IMR-90 (cell line): Measurements from ENCODE around the gene R3HDM2. TPM values are rescaled to one million over a fixed set of nuclear protein-coding genes. Genes with fewer than 3 reads are reported as not detected.

Experiments
- ATAC-seq: fragments of 200-7000 bp; cut with Tn5 transposase; 2 replicates; pipeline ENCODE4 v1.9.1; 2020; ENCODE audit warnings: low read depth, mild to moderate bottlenecking, moderate library complexity
- BruUV-seq: library from RNA; stranded (reverse); fragments of 400-500 nt; replicated peaks from 2 replicates; lab custom pipeline; 2021; lab: Mats Ljungman, UMichigan
- CTCF ChIA-PET: fragments of 300-600 bp; formaldehyde crosslinking; extraction: SDS; loops from one replicate; lab custom pipeline; 2021; ENCODE audit warnings: antibody characterized with exemption; lab: Yijun Ruan, JAX
- POLR2A ChIA-PET: fragments of 300-600 bp; sonication (Branson Sonifier 250); formaldehyde crosslinking; loops from one replicate; lab custom pipeline; 2022; ENCODE audit warnings: antibody characterized with exemption; ENCODE audit not compliant: unreplicated experiment; lab: Charles Lee
- DNase-seq: peaks from one replicate; pipeline ENCODE4 v3.0.0; 2013
- H2AFZ ChIP-seq: replicated peaks from 2 replicates; pipeline ENCODE3; 2013; ENCODE audit warnings: low read length, mild to moderate bottlenecking; ENCODE audit not compliant: poor library complexity
- H2AK5ac ChIP-seq: 2 replicates; pipeline ENCODE4 v1.6.1; 2013; ENCODE audit warnings: low read depth, low read length, inconsistent platforms
- H2AK9ac ChIP-seq: replicated peaks from 2 replicates; pipeline ENCODE3; 2013; ENCODE audit warnings: mild to moderate bottlenecking, low read depth, low read length, moderate library complexity; ENCODE audit not compliant: poor library complexity
- H2BK120ac ChIP-seq: 2 replicates; pipeline ENCODE4 v1.6.1; 2013; ENCODE audit warnings: low read depth, low read length, inconsistent platforms
- H2BK15ac ChIP-seq: 3 replicates; pipeline ENCODE4 v1.6.1; 2013; ENCODE audit warnings: low read depth, low read length, inconsistent platforms
- H2BK20ac ChIP-seq: 2 replicates; pipeline ENCODE4 v1.6.1; 2013; ENCODE audit warnings: low read depth, mild to moderate bottlenecking, inconsistent platforms, low read length, moderate library complexity
- H2BK5ac ChIP-seq: 2 replicates; pipeline ENCODE4 v1.6.1; 2013; ENCODE audit warnings: mild to moderate bottlenecking, low read depth, low read length, inconsistent platforms; ENCODE audit not compliant: poor library complexity, severe bottlenecking
- H3K14ac ChIP-seq: replicated peaks from 2 replicates; pipeline ENCODE4 v1.6.1; 2013; ENCODE audit warnings: low read depth, low read length, inconsistent platforms
- H3K18ac ChIP-seq: 2 replicates; pipeline ENCODE4 v1.6.1; 2013; ENCODE audit warnings: low read depth, low read length, control low read depth
- H3K23ac ChIP-seq: 2 replicates; pipeline ENCODE4 v1.6.1; 2013; ENCODE audit warnings: low read depth, low read length, inconsistent platforms
- H3K27ac ChIP-seq: 2 replicates; pipeline ENCODE4 v1.5.1; 2013; ENCODE audit warnings: mild to moderate bottlenecking, control low read depth, low read length; ENCODE audit not compliant: insufficient read depth
- H3K27me3 ChIP-seq: 2 replicates; pipeline ENCODE4 v1.6.1; 2013; ENCODE audit warnings: low read length; ENCODE audit not compliant: control insufficient read depth, insufficient read depth
- H3K36me3 ChIP-seq: 2 replicates; pipeline ENCODE4 v1.6.1; 2013; ENCODE audit warnings: low read length, mixed read lengths; ENCODE audit not compliant: control insufficient read depth, insufficient read depth
- H3K4ac ChIP-seq: 2 replicates; pipeline ENCODE4 v1.6.1; 2013; ENCODE audit warnings: low read depth, low read length, inconsistent platforms
- H3K4me1 ChIP-seq: 2 replicates; pipeline ENCODE4 v1.6.1; 2013; ENCODE audit warnings: low read length, mixed read lengths; ENCODE audit not compliant: control insufficient read depth, insufficient read depth
- H3K4me2 ChIP-seq: 2 replicates; pipeline ENCODE4 v1.6.1; 2013; ENCODE audit warnings: low read depth, mild to moderate bottlenecking, control low read depth, low read length, moderate library complexity
- H3K4me3 ChIP-seq: 2 replicates; pipeline ENCODE4 v1.5.1; 2013; ENCODE audit warnings: low read depth, mild to moderate bottlenecking, control low read depth, low read length, moderate library complexity; ENCODE audit not compliant: insufficient read depth
- H3K56ac ChIP-seq: 2 replicates; pipeline ENCODE4 v1.6.1; 2013; ENCODE audit warnings: low read length, inconsistent platforms; ENCODE audit not compliant: insufficient read depth; ENCODE audit errors: extremely low read depth
- H3K79me1 ChIP-seq, 2 experiments: 2 replicates each; pipeline ENCODE4 v1.6.1; 2013; ENCODE audit warnings: low read length in 2 of 2, inconsistent platforms in 1 of 2, low read depth in 1 of 2
- H3K9ac ChIP-seq: 2 replicates; pipeline ENCODE4 v1.6.1; 2013; ENCODE audit warnings: low read depth, low read length, control low read depth
- H3K9me1 ChIP-seq: 2 replicates; pipeline ENCODE4 v1.6.1; 2013; ENCODE audit warnings: low read length, inconsistent platforms; ENCODE audit not compliant: insufficient read depth
- H3K9me3 ChIP-seq: 2 replicates; pipeline ENCODE4 v1.6.1; 2013; ENCODE audit warnings: low read length; ENCODE audit not compliant: control insufficient read depth, insufficient read depth
- H4K20me1 ChIP-seq: 2 replicates; pipeline ENCODE4 v1.6.1; 2013; ENCODE audit warnings: low read length, inconsistent platforms; ENCODE audit not compliant: insufficient read depth
- H4K5ac ChIP-seq: 2 replicates; pipeline ENCODE4 v1.6.1; 2013; ENCODE audit warnings: mild to moderate bottlenecking, low read depth, low read length, control low read depth
- H4K8ac ChIP-seq, 2 experiments: 2 replicates each; pipeline ENCODE4 v1.6.1; 2013; ENCODE audit warnings: low read depth in 2 of 2, low read length in 2 of 2, control low read depth in 1 of 2, inconsistent platforms in 1 of 2
- H4K91ac ChIP-seq: 2 replicates; pipeline ENCODE4 v1.6.1; 2013; ENCODE audit warnings: low read depth, low read length, inconsistent platforms; ENCODE audit not compliant: insufficient read depth
- BHLHE40 ChIP-seq: fragments of 150-350 bp; IDR thresholded peaks from 2 replicates; pipeline ENCODE4 v1.6.1; 2016; ENCODE audit warnings: mild to moderate bottlenecking, low read depth, low read length
- CEBPB ChIP-seq: IDR thresholded peaks from 2 replicates; pipeline ENCODE4 v1.6.1; 2012; ENCODE audit warnings: low read depth, low read length, improper control_type of control experiment
- CHD1 ChIP-seq: IDR thresholded peaks from 2 replicates; pipeline ENCODE4 v1.6.1; 2012; ENCODE audit warnings: low read depth, low read length, improper control_type of control experiment
- FOS ChIP-seq: fragments of 150-350 bp; IDR thresholded peaks from 2 replicates; pipeline ENCODE4 v1.6.1; 2016; ENCODE audit warnings: low read depth, low read length
- MAFK ChIP-seq: IDR thresholded peaks from 2 replicates; pipeline ENCODE4 v1.6.1; 2012; ENCODE audit warnings: low read depth, low read length, improper control_type of control experiment
- MAZ ChIP-seq: IDR thresholded peaks from 2 replicates; pipeline ENCODE4 v1.6.1; 2012; ENCODE audit warnings: low read depth, mild to moderate bottlenecking, low read length, improper control_type of control experiment, moderate library complexity, borderline replicate concordance
- MXI1 ChIP-seq: IDR thresholded peaks from 2 replicates; pipeline ENCODE4 v1.6.1; 2012; ENCODE audit warnings: low read depth, mild to moderate bottlenecking, low read length, moderate library complexity, borderline replicate concordance
- NFE2L2 ChIP-seq: fragments of 150-350 bp; IDR thresholded peaks from 2 replicates; pipeline ENCODE4 v1.6.1; 2016; ENCODE audit warnings: low read depth, mild to moderate bottlenecking, low read length
- POLR2A ChIP-seq: IDR thresholded peaks from 2 replicates; pipeline ENCODE4 v1.6.1; 2012; ENCODE audit warnings: mild to moderate bottlenecking, low read depth, low read length
- RAD21 ChIP-seq: IDR thresholded peaks from 2 replicates; pipeline ENCODE4 v1.6.1; 2012; ENCODE audit warnings: low read length, improper control_type of control experiment
- RCOR1 ChIP-seq: IDR thresholded peaks from 2 replicates; pipeline ENCODE4 v1.6.1; 2012; ENCODE audit warnings: mild to moderate bottlenecking, low read length, improper control_type of control experiment; ENCODE audit not compliant: insufficient replicate concordance
- RFX5 ChIP-seq: IDR thresholded peaks from 2 replicates; pipeline ENCODE4 v1.8.0; 2012; ENCODE audit warnings: low read depth, mild to moderate bottlenecking, low read length, moderate library complexity
- SMC3 ChIP-seq: fragments of 150-350 bp; IDR thresholded peaks from 2 replicates; pipeline ENCODE4 v1.6.1; 2016; ENCODE audit warnings: low read depth, mild to moderate bottlenecking, antibody characterized with exemption, low read length, moderate library complexity
- WGBS, 2 experiments: methylation state at CpG; one replicate each; pipeline versions ENCODE4 v1.1.5 to v1.1.7; 2013; ENCODE audit warnings: missing lambda C conversion rate in 2 of 2; ENCODE audit not compliant: insufficient read length in 1 of 2; ENCODE audit errors: extremely low coverage in 2 of 2; 5-methylcytosine and 5-hydroxymethylcytosine counted together
- dilution Hi-C: fragments of 300-500 bp; cut with HindIII; formaldehyde crosslinking; loops from one replicate; pipeline ENCODE4 v1.14.3; 2018; ENCODE audit warnings: low sequenced_read_pairs; ENCODE audit not compliant: unreplicated experiment
- in situ Hi-C: fragments of 300-500 bp; cut with MboI; formaldehyde crosslinking; loops from 3 replicates; pipeline ENCODE4 v1.14.3; 2019; ENCODE audit warnings: low sequenced_read_pairs, inconsistent platforms, mixed read lengths
- intact Hi-C: fragments of 100-400 bp; cut with micrococcal nuclease; formaldehyde crosslinking; loops from 2 replicates; pipeline ENCODE4 v1.10.0; 2022
- polyA plus RNA-seq, 3 experiments: library from polyadenylated mRNA; depleted of rRNA; stranded (reverse); fragments of >200 nt; gene quantifications; 2 replicates each; pipeline ENCODE4 v1.2.3, GENCODE V29; 2012; ENCODE audit warnings: low replicate concordance in 1 of 3
- total RNA-seq: library from RNA; depleted of rRNA; stranded (reverse); fragments of >200 nt; gene quantifications from 2 replicates; pipeline ENCODE4 v1.2.3, GENCODE V29; 2012
- TF ChIP-seq, protein P1 (sequence below): fragments of 150-350 bp; IDR thresholded peaks from 2 replicates; pipeline ENCODE4 v1.6.1; 2016; ENCODE audit warnings: low read depth, mild to moderate bottlenecking, low read length, moderate library complexity, borderline replicate concordance
- TF ChIP-seq, protein P2 (sequence below): fragments of 150-350 bp; IDR thresholded peaks from 2 replicates; pipeline ENCODE4 v1.6.1; 2017; ENCODE audit warnings: mild to moderate bottlenecking, antibody characterized with exemption, low read length, low read depth
- TF ChIP-seq, protein P3 (sequence below): conservative IDR thresholded peaks from 2 replicates; pipeline ENCODE4 v1.5.1; 2012; ENCODE audit warnings: mild to moderate bottlenecking, low read depth, low read length, improper control_type of control experiment

Gene R3HDM2
- total and polyA plus RNA-seq, 2 of the 4 experiments (the other 2 are of a cell fraction) = 7.5 to 28.4 TPM

DNA sequence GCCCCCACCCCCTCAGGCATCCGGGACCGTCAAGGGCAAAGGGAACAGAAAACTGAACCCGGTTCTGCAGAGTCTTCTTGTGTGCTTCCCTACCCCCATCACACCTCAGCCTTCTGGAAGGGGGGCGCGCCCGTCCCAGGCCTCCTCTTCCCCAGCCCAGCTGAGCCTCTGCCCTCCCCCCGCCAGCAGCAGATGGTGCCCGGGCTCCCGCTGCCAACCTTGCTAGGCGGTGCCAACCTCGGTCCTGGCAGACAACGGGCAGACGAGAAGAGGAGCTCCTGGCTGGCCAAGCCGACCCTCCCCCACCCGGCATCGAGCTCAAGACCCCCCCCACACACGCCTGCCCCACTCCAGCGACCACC lies 188.5 kb downstream of the R3HDM2 start:
- Histone ChIP-seq H4K5ac (no peak overlapping the region), H3K4me1 (peaks cover 17% of the 10 kb centered on the region), H4K20me1 (peaks cover 35% of the 10 kb centered on the region; the same call in 1 of the 2 replicates), H3K4ac (no peak overlapping the region), H3K56ac (no peak overlapping the region), H3K9me3 (no peaks in the 10 kb centered on the region), H3K23ac (no peak overlapping the region), H3K9me1 (0 out of 2 replicates have a peak, but pooled peaks cover 7% of the 10 kb centered on the region), H3K18ac (no peak overlapping the region), H2AK9ac (no peak overlapping the region), H3K4me3 (no peak overlapping the region), H2BK5ac (no peak overlapping the region), H2BK15ac (no peak overlapping the region), H3K27ac (no peak overlapping the region), H3K27me3 (peaks cover 6% of the 10 kb centered on the region; the same call in 1 of the 2 replicates), H2BK120ac (no peak overlapping the region), H2AK5ac (no peak overlapping the region), H3K14ac (no peak overlapping the region), H3K36me3 (no peaks in the 10 kb centered on the region), H2BK20ac (no peak overlapping the region), H3K9ac (no peak overlapping the region), H4K8ac (no peak overlapping the region), H4K91ac (no peak overlapping the region), H3K79me1 (peaks cover 0 to 10% of the 10 kb centered on the region in 2 experiments; a peak in 1 of 4 replicates), H2AFZ (no peak overlapping the region), H3K4me2 (no peak overlapping the region; the same call in 1 of the 2 replicates)
- no peak for ATAC-seq
- TF ChIP-seq MAZ = no peak
- no peak for TF ChIP-seq BHLHE40
- no peak for TF ChIP-seq POLR2A
- TF ChIP-seq, protein P1, sequence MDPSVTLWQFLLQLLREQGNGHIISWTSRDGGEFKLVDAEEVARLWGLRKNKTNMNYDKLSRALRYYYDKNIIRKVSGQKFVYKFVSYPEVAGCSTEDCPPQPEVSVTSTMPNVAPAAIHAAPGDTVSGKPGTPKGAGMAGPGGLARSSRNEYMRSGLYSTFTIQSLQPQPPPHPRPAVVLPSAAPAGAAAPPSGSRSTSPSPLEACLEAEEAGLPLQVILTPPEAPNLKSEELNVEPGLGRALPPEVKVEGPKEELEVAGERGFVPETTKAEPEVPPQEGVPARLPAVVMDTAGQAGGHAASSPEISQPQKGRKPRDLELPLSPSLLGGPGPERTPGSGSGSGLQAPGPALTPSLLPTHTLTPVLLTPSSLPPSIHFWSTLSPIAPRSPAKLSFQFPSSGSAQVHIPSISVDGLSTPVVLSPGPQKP = no peak
- TF ChIP-seq CHD1 = no peak
- no peak for TF ChIP-seq RAD21
- TF ChIP-seq NFE2L2 = no peak
- TF ChIP-seq, protein P2, sequence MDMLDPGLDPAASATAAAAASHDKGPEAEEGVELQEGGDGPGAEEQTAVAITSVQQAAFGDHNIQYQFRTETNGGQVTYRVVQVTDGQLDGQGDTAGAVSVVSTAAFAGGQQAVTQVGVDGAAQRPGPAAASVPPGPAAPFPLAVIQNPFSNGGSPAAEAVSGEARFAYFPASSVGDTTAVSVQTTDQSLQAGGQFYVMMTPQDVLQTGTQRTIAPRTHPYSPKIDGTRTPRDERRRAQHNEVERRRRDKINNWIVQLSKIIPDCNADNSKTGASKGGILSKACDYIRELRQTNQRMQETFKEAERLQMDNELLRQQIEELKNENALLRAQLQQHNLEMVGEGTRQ = no peak
- no peak for TF ChIP-seq CEBPB
- no peak for TF ChIP-seq RFX5
- no peak for TF ChIP-seq FOS
- TF ChIP-seq MXI1 = no peak
- TF ChIP-seq MAFK = no peak
- TF ChIP-seq RCOR1 = no peak
- TF ChIP-seq, protein P3, sequence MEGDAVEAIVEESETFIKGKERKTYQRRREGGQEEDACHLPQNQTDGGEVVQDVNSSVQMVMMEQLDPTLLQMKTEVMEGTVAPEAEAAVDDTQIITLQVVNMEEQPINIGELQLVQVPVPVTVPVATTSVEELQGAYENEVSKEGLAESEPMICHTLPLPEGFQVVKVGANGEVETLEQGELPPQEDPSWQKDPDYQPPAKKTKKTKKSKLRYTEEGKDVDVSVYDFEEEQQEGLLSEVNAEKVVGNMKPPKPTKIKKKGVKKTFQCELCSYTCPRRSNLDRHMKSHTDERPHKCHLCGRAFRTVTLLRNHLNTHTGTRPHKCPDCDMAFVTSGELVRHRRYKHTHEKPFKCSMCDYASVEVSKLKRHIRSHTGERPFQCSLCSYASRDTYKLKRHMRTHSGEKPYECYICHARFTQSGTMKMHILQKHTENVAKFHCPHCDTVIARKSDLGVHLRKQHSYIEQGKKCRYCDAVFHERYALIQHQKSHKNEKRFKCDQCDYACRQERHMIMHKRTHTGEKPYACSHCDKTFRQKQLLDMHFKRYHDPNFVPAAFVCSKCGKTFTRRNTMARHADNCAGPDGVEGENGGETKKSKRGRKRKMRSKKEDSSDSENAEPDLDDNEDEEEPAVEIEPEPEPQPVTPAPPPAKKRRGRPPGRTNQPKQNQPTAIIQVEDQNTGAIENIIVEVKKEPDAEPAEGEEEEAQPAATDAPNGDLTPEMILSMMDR = no peak
- no peak for TF ChIP-seq SMC3
- POLR2A ChIA-PET = no interaction called here
- intact Hi-C loops = loop anchor here (5.0 kb wide), 1 partner anchor 130 kb away; the partner anchor contains the start of gene STAT6
- 0% methylated on average over 1 of the region's 18 CpGs; no CpG with 5 or more reads in 1 of the 2 experiments for WGBS, 2 experiments
- no peak for DNase-seq
- dilution Hi-C loops = no loop called here
- in situ Hi-C loops = no loop called here
- CTCF ChIA-PET = interaction anchor here (0.6 to 5.8 kb wide), 8 partner anchors 12 to 515 kb away, joined by 3 to 47 read pairs (median 4); partner anchors contain the start of gene SHMT2
- BruUV-seq = no TSS peak
